Measurements from ENCODE around the gene PWWP2B. TPM values are rescaled to one million over a fixed set of nuclear protein-coding genes. Genes with fewer than 3 reads are reported as not detected.

The PWWP2B gene
- total and polyA plus RNA-seq, 2 of the 13 experiments (the other 11 are each of a cell fraction or from before 2014, with no cell fraction given): 2.3 to 4.7 TPM

DNA sequence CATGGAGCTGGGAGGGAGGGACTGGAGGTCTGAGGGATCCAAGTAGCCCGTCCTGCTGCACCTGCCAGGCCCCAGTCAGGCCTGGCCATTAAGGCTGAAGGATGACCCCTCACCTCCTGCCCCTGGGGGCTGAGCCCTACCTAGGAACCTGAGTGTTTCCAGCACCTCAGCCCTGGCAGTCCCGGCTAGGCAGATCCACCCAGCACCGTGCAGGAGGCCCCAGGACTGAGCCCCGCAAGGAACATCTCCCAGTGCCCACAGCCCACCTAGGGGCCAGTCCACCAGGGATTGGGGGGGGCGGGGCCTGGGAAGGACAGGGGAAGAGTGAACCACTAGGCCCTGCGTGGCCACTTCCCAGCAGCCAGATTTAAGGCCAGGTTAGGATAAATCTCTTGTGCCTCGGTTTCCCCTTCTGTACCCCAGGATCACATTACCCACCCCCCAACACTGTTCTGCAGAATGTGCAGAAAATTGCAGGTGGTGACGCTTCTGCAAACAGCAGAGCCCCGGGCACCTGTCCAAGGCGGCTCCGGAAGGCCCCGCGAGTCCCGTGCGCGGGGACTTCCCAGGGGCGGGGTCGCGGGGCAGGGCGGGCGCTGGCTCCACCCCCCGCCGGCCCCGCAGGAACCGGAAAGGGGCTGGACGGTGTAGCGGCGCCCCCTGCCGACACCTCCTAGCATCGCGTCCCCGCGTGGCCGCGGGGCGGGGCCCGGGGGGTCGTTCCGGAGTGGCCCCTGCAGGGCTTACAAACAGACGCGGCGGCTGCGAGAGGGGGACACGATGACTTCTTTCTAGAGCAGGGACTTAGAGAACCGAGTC lies 55.9 kb downstream of the PWWP2B start (continued):
- TF ChIP-seq, protein P1, sequence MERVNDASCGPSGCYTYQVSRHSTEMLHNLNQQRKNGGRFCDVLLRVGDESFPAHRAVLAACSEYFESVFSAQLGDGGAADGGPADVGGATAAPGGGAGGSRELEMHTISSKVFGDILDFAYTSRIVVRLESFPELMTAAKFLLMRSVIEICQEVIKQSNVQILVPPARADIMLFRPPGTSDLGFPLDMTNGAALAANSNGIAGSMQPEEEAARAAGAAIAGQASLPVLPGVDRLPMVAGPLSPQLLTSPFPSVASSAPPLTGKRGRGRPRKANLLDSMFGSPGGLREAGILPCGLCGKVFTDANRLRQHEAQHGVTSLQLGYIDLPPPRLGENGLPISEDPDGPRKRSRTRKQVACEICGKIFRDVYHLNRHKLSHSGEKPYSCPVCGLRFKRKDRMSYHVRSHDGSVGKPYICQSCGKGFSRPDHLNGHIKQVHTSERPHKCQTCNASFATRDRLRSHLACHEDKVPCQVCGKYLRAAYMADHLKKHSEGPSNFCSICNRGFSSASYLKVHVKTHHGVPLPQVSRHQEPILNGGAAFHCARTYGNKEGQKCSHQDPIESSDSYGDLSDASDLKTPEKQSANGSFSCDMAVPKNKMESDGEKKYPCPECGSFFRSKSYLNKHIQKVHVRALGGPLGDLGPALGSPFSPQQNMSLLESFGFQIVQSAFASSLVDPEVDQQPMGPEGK (CRISPR knock-in tag; IDR thresholded peaks at IDR 0.05): peak; percentile 91
- TF ChIP-seq RNF2 (conservative IDR thresholded peaks at IDR 0.05; ENCODE audit: low read depth) (no peak), ZNF773 (CRISPR knock-in tag; IDR thresholded peaks at IDR 0.05; ENCODE audit: borderline replicate concordance) (0 out of 2 replicates have a peak, but pooled peaks have one; percentile 59), KLF12 (CRISPR knock-in tag; IDR thresholded peaks at IDR 0.05; ENCODE audit: borderline replicate concordance) (peak; percentile 91; the same call in 1 of the 2 replicates), MYC (CRISPR knock-in tag; IDR thresholded peaks at IDR 0.05; ENCODE audit: borderline replicate concordance) (peak; percentile 73), HOXA3 (CRISPR knock-in tag; IDR thresholded peaks at IDR 0.05) (peak; percentile 32; the same call in 1 of the 2 replicates), ZKSCAN8 (CRISPR knock-in tag; IDR thresholded peaks at IDR 0.05; ENCODE audit: borderline replicate concordance) (peak; percentile 75; the same call in 1 of the 2 replicates), KMT2B (CRISPR knock-in tag; IDR thresholded peaks at IDR 0.05) (no peak), PTBP1 (IDR thresholded peaks at IDR 0.05; ENCODE audit: low read depth, low read length, poor library complexity, severe bottlenecking) (no peak), ZNF232 (CRISPR knock-in tag; IDR thresholded peaks at IDR 0.05; ENCODE audit: borderline replicate concordance) (0 out of 2 replicates have a peak, but pooled peaks have one; percentile 50), ZNF333 (CRISPR knock-in tag; IDR thresholded peaks at IDR 0.05; ENCODE audit: borderline replicate concordance) (0 out of 2 replicates have a peak, but pooled peaks have one; percentile 17), RBM22 (optimal IDR thresholded peaks at IDR 0.05; ENCODE audit: low read length) (no peak), ZNF251 (CRISPR knock-in tag; IDR thresholded peaks at IDR 0.05) (no peak), ZNF510 (CRISPR knock-in tag; IDR thresholded peaks at IDR 0.05; ENCODE audit: low read depth) (no peak)
- TF ChIP-seq, protein P2, sequence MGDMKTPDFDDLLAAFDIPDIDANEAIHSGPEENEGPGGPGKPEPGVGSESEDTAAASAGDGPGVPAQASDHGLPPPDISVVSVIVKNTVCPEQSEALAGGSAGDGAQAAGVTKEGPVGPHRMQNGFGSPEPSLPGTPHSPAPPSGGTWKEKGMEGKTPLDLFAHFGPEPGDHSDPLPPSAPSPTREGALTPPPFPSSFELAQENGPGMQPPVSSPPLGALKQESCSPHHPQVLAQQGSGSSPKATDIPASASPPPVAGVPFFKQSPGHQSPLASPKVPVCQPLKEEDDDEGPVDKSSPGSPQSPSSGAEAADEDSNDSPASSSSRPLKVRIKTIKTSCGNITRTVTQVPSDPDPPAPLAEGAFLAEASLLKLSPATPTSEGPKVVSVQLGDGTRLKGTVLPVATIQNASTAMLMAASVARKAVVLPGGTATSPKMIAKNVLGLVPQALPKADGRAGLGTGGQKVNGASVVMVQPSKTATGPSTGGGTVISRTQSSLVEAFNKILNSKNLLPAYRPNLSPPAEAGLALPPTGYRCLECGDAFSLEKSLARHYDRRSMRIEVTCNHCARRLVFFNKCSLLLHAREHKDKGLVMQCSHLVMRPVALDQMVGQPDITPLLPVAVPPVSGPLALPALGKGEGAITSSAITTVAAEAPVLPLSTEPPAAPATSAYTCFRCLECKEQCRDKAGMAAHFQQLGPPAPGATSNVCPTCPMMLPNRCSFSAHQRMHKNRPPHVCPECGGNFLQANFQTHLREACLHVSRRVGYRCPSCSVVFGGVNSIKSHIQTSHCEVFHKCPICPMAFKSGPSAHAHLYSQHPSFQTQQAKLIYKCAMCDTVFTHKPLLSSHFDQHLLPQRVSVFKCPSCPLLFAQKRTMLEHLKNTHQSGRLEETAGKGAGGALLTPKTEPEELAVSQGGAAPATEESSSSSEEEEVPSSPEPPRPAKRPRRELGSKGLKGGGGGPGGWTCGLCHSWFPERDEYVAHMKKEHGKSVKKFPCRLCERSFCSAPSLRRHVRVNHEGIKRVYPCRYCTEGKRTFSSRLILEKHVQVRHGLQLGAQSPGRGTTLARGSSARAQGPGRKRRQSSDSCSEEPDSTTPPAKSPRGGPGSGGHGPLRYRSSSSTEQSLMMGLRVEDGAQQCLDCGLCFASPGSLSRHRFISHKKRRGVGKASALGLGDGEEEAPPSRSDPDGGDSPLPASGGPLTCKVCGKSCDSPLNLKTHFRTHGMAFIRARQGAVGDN (CRISPR knock-in tag; IDR thresholded peaks at IDR 0.05): peak; percentile 65; the same call in 1 of the 2 replicates
- TF ChIP-seq, protein P3, sequence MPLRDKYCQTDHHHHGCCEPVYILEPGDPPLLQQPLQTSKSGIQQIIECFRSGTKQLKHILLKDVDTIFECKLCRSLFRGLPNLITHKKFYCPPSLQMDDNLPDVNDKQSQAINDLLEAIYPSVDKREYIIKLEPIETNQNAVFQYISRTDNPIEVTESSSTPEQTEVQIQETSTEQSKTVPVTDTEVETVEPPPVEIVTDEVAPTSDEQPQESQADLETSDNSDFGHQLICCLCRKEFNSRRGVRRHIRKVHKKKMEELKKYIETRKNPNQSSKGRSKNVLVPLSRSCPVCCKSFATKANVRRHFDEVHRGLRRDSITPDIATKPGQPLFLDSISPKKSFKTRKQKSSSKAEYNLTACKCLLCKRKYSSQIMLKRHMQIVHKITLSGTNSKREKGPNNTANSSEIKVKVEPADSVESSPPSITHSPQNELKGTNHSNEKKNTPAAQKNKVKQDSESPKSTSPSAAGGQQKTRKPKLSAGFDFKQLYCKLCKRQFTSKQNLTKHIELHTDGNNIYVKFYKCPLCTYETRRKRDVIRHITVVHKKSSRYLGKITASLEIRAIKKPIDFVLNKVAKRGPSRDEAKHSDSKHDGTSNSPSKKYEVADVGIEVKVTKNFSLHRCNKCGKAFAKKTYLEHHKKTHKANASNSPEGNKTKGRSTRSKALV (CRISPR knock-in tag; IDR thresholded peaks at IDR 0.05): 0 out of 2 replicates have a peak, but pooled peaks have one; percentile 40
